Activated CD8-positive, alpha-beta memory T cell treated with anti-CD3 and anti-CD28 coated beads, Interleukin-2, amount 10 ng/mL, durations not matched to agents 7 days and 5 days (primary cell): ENCODE measurements around the gene RNF4. TPM values are rescaled to one million over a fixed set of nuclear protein-coding genes. Genes with fewer than 3 reads are reported as not detected.
"Not testable (repeated sequence)": the region's sequence is repeated elsewhere in the genome, so short reads cannot be mapped to it uniquely, and the experiment has no call there.

Source experiments
- ATAC-seq: fragments of 150-1000 bp; cut with Tn5 transposase; one replicate; pipeline ENCODE4 v1.10.0; 2021; ENCODE audit warnings: moderate library complexity
- CTCF ChIA-PET: fragments of 350-600 bp; sonication (Branson Sonifier 250); formaldehyde crosslinking; loops from one replicate; lab custom pipeline; 2021; ENCODE audit warnings: antibody characterized with exemption; lab: Charles Lee
- DNase-seq: peaks from one replicate; pipeline ENCODE4 v3.0.0-alpha.2; 2020
- H3K27ac Mint-ChIP-seq: one replicate; pipeline ENCODE4 v1.8.0; 2021; ENCODE audit warnings: mild to moderate bottlenecking, mixed read lengths
- H3K27me3 Mint-ChIP-seq: one replicate; pipeline ENCODE4 v1.8.0; 2021; ENCODE audit warnings: mixed read lengths
- H3K36me3 Mint-ChIP-seq: one replicate; pipeline ENCODE4 v1.8.0; 2021; ENCODE audit warnings: mild to moderate bottlenecking, mixed read lengths
- H3K4me1 Mint-ChIP-seq: one replicate; pipeline ENCODE4 v1.8.0; 2021; ENCODE audit warnings: mixed read lengths
- H3K4me3 Mint-ChIP-seq: one replicate; pipeline ENCODE4 v1.8.0; 2021; ENCODE audit warnings: mild to moderate bottlenecking, moderate library complexity, mixed read lengths
- H3K9me3 Mint-ChIP-seq: one replicate; pipeline ENCODE4 v1.8.0; 2022; ENCODE audit warnings: low read depth, mixed read lengths
- total RNA-seq, 2 experiments: library from RNA; stranded (reverse); gene quantifications; one replicate each; pipeline ENCODE4 v1.2.3, GENCODE V29; 2021

Gene RNF4
- total RNA-seq, 2 experiments from 2014 or later = 108 to 116 TPM

- H3K27ac Mint-ChIP-seq, H3K9me3 Mint-ChIP-seq, DNase-seq, H3K27me3 Mint-ChIP-seq, CTCF ChIA-PET, H3K4me3 Mint-ChIP-seq, ATAC-seq: not testable (repeated sequence)
- Mint-ChIP-seq H3K36me3 (peaks cover 12% of the 10 kb centered on the region), H3K4me1 (peaks cover 10% of the 10 kb centered on the region)
Measured at GRCh38 chr4:2543580-2544191, 74.8 kb downstream of the RNF4 start.

GRCh38 chr4:2545321-2546013 is 76.6 kb downstream of the RNF4 start:
- Mint-ChIP-seq H3K9me3 (peaks cover 2% of the 10 kb centered on the region), H3K4me1 (peaks cover 4% of the 10 kb centered on the region), H3K4me3 (no peak overlapping the region), H3K27me3 (no peaks in the 10 kb centered on the region), H3K27ac (no peak overlapping the region), H3K36me3 (peaks cover 10% of the 10 kb centered on the region)
- CTCF ChIA-PET = no interaction called here
- DNase-seq (no peak), ATAC-seq (no peak)

- H3K4me3 Mint-ChIP-seq = no peak overlapping the region
- ATAC-seq (no peak), DNase-seq (no peak)
- H3K27ac Mint-ChIP-seq = no peak overlapping the region
- peaks cover 3% of the 10 kb centered on the region for H3K4me1 Mint-ChIP-seq
- CTCF ChIA-PET = no interaction called here
- H3K27me3 Mint-ChIP-seq = no peaks in the 10 kb centered on the region
- H3K36me3 Mint-ChIP-seq = peaks cover 11% of the 10 kb centered on the region
- peaks cover 2% of the 10 kb centered on the region for H3K9me3 Mint-ChIP-seq
Measured at GRCh38 chr4:2546286-2546823, 77.4 kb downstream of the RNF4 start.

GRCh38 chr4:2546961-2547691 is 78.2 kb downstream of the RNF4 start:
- peaks cover 12% of the 10 kb centered on the region for H3K36me3 Mint-ChIP-seq
- H3K9me3 Mint-ChIP-seq, H3K4me1 Mint-ChIP-seq, DNase-seq, ATAC-seq, CTCF ChIA-PET, H3K27me3 Mint-ChIP-seq, H3K4me3 Mint-ChIP-seq, H3K27ac Mint-ChIP-seq: not testable (repeated sequence)

GRCh38 chr4:2551118-2551517 is 82.2 kb downstream of the RNF4 start:
- CTCF ChIA-PET = no interaction called here
- peaks cover 9% of the 10 kb centered on the region for H3K4me1 Mint-ChIP-seq
- ATAC-seq (no peak), DNase-seq (no peak)
- peaks cover 5% of the 10 kb centered on the region for H3K36me3 Mint-ChIP-seq
- no peaks in the 10 kb centered on the region for H3K9me3 Mint-ChIP-seq
- H3K27ac Mint-ChIP-seq = no peak overlapping the region
- no peaks in the 10 kb centered on the region for H3K27me3 Mint-ChIP-seq
- H3K4me3 Mint-ChIP-seq = no peak overlapping the region

- no peak overlapping the region for H3K4me3 Mint-ChIP-seq
- ATAC-seq = no peak
- CTCF ChIA-PET = interaction anchor here (0.9 to 1.1 kb wide), 2 partner anchors 41 to 351 kb away, joined by 4 to 5 read pairs; no protein-coding TSS in a partner anchor
- no peak for DNase-seq
- H3K27me3 Mint-ChIP-seq = no peaks in the 10 kb centered on the region
- H3K9me3 Mint-ChIP-seq = no peaks in the 10 kb centered on the region
- H3K36me3 Mint-ChIP-seq = peaks cover 2% of the 10 kb centered on the region
- no peak overlapping the region for H3K27ac Mint-ChIP-seq
- peaks cover 14% of the 10 kb centered on the region for H3K4me1 Mint-ChIP-seq
Measured at GRCh38 chr4:2552806-2553205, 83.9 kb downstream of the RNF4 start.

- Mint-ChIP-seq H3K36me3 (peaks cover 2% of the 10 kb centered on the region), H3K4me1 (peaks cover 12% of the 10 kb centered on the region)
Measured at GRCh38 chr4:2558301-2558700, 89.4 kb downstream of the RNF4 start.

GRCh38 chr4:2560167-2560566 is 91.3 kb downstream of the RNF4 start:
- Mint-ChIP-seq H3K4me3 (no peak overlapping the region), H3K36me3 (peaks cover 4% of the 10 kb centered on the region), H3K27ac (no peak overlapping the region), H3K4me1 (peaks cover 6% of the 10 kb centered on the region), H3K27me3 (no peaks in the 10 kb centered on the region), H3K9me3 (no peaks in the 10 kb centered on the region)
- CTCF ChIA-PET = no interaction called here
- ATAC-seq = no peak
- DNase-seq = no peak

More at GRCh38 chr4:2558301-2558700, 89.4 kb downstream of the RNF4 start:
- CTCF ChIA-PET = interaction anchor here (0.7 kb wide), 1 partner anchor 68 kb away, joined by 3 read pairs; no protein-coding TSS in a partner anchor
- ATAC-seq (no peak), DNase-seq (no peak)
- Mint-ChIP-seq H3K9me3 (no peaks in the 10 kb centered on the region), H3K4me3 (no peak overlapping the region), H3K27me3 (no peaks in the 10 kb centered on the region), H3K27ac (no peak overlapping the region)

Other genes starting within 250 kb of the RNF4 start
- gene HAUS3, start 227.0 kb upstream of the RNF4 start, total RNA-seq = 10 to 100 TPM; 29.8 to 34.5 TPM
- 1 to 10 TPM; 5.5 to 5.6 TPM for gene POLN, start 227.0 kb upstream of the RNF4 start, total RNA-seq
- gene MXD4, start 207.0 kb upstream of the RNF4 start, total RNA-seq = 10 to 100 TPM; 13.7 to 14.3 TPM
- gene ZFYVE28, start 50.5 kb upstream of the RNF4 start, total RNA-seq = 10 to 100 TPM; 12.5 to 30.3 TPM
- not detected for gene CFAP99, start 50.2 kb upstream of the RNF4 start, total RNA-seq
- 10 to 100 TPM; 30.0 to 37.9 TPM for gene FAM193A, start 67.5 kb downstream of the RNF4 start, total RNA-seq